H9 (cell line): ENCODE measurements around the gene ASAP3. TPM values are rescaled to one million over a fixed set of nuclear protein-coding genes. Genes with fewer than 3 reads are reported as not detected.

ENCODE experiments used
- DNase-seq: peaks from one replicate; pipeline ENCODE4 v3.0.0-alpha.2; 2017
- H2AFZ ChIP-seq: one replicate; pipeline ENCODE4 v1.6.1; 2013; ENCODE audit warnings: mild to moderate bottlenecking, low read length, control low read depth, moderate library complexity
- H2AK5ac ChIP-seq: 2 replicates; pipeline ENCODE4 v1.6.1; 2013; ENCODE audit warnings: low read length, control low read depth, mixed read lengths; ENCODE audit not compliant: insufficient read length
- H2BK120ac ChIP-seq: one replicate; pipeline ENCODE4 v1.6.1; 2013; ENCODE audit warnings: low read depth, mild to moderate bottlenecking, low read length, control low read depth, inconsistent platforms; ENCODE audit not compliant: poor library complexity, severe bottlenecking
- H2BK12ac ChIP-seq: 2 replicates; pipeline ENCODE4 v1.6.1; 2013; ENCODE audit warnings: low read length, control low read depth, mixed read lengths, low read depth; ENCODE audit not compliant: insufficient read length
- H2BK15ac ChIP-seq: 2 replicates; pipeline ENCODE4 v1.6.1; 2013; ENCODE audit warnings: low read depth, low read length, control low read depth
- H2BK20ac ChIP-seq: one replicate; pipeline ENCODE4 v1.6.1; 2013; ENCODE audit warnings: low read depth, mild to moderate bottlenecking, low read length, control low read depth, inconsistent platforms; ENCODE audit not compliant: poor library complexity, severe bottlenecking
- H2BK5ac ChIP-seq: 2 replicates; pipeline ENCODE4 v1.6.1; 2013; ENCODE audit warnings: low read length, control low read depth, mixed read lengths; ENCODE audit not compliant: insufficient read length
- H3K14ac ChIP-seq: 2 replicates; pipeline ENCODE4 v1.6.1; 2013; ENCODE audit warnings: low read length, control low read depth; ENCODE audit not compliant: insufficient read depth
- H3K18ac ChIP-seq: 2 replicates; pipeline ENCODE4 v1.6.1; 2013; ENCODE audit warnings: low read depth, mild to moderate bottlenecking, mixed read lengths, low read length, control low read depth; ENCODE audit not compliant: insufficient read length
- H3K23ac ChIP-seq: 2 replicates; pipeline ENCODE4 v1.6.1; 2013; ENCODE audit warnings: low read length, control low read depth, mixed read lengths, low read depth; ENCODE audit not compliant: insufficient read length
- H3K23me2 ChIP-seq: 2 replicates; pipeline ENCODE4 v1.6.1; 2013; ENCODE audit warnings: low read depth, mild to moderate bottlenecking, mixed read lengths, low read length, control low read depth; ENCODE audit not compliant: insufficient read length, poor library complexity, severe bottlenecking
- H3K27ac ChIP-seq: 2 replicates; pipeline ENCODE4 v1.5.1; 2013; ENCODE audit warnings: low read length, control low read depth, mixed read lengths, low read depth; ENCODE audit not compliant: insufficient read length
- H3K27me3 ChIP-seq: 2 replicates; pipeline ENCODE4 v1.6.1; 2013; ENCODE audit warnings: low read length, control low read depth, inconsistent platforms; ENCODE audit not compliant: insufficient read depth
- H3K4ac ChIP-seq: 2 replicates; pipeline ENCODE4 v1.6.1; 2013; ENCODE audit warnings: low read depth, mild to moderate bottlenecking, control low read depth, inconsistent platforms, low read length, moderate library complexity
- H3K4me1 ChIP-seq: 2 replicates; pipeline ENCODE4 v1.6.1; 2013; ENCODE audit warnings: low read length, control low read depth, inconsistent platforms; ENCODE audit not compliant: insufficient read depth
- H3K4me2 ChIP-seq: 2 replicates; pipeline ENCODE4 v1.6.1; 2013; ENCODE audit warnings: low read length, control low read depth, mixed read lengths; ENCODE audit not compliant: insufficient read length, insufficient read depth
- H3K56ac ChIP-seq: 2 replicates; pipeline ENCODE4 v1.6.1; 2013; ENCODE audit warnings: low read depth, mild to moderate bottlenecking, mixed read lengths, low read length, control low read depth; ENCODE audit not compliant: insufficient read length
- H3K79me1 ChIP-seq: 2 replicates; pipeline ENCODE4 v1.6.1; 2013; ENCODE audit warnings: low read depth, mild to moderate bottlenecking, moderate library complexity, low read length, control low read depth, inconsistent platforms; ENCODE audit not compliant: insufficient read depth, poor library complexity, severe bottlenecking
- H3K79me2 ChIP-seq: 2 replicates; pipeline ENCODE4 v1.6.1; 2013; ENCODE audit warnings: low read length, control low read depth, inconsistent platforms; ENCODE audit not compliant: insufficient read depth
- H3K9ac ChIP-seq: 2 replicates; pipeline ENCODE4 v1.6.1; 2013; ENCODE audit warnings: low read length, control low read depth, mixed read lengths; ENCODE audit not compliant: insufficient read length; ENCODE audit errors: extremely low read depth
- H3K9me3 ChIP-seq: one replicate; pipeline ENCODE4 v1.6.1; 2013; ENCODE audit warnings: low read depth, low read length, inconsistent platforms; ENCODE audit not compliant: control insufficient read depth
- H3T11ph ChIP-seq: one replicate; pipeline ENCODE4 v1.6.1; 2013; ENCODE audit warnings: mild to moderate bottlenecking, low read length, control low read depth, inconsistent platforms
- H4K20me1 ChIP-seq: one replicate; pipeline ENCODE4 v1.6.1; 2013; ENCODE audit not compliant: control insufficient read depth, insufficient read length, insufficient read depth
- H4K5ac ChIP-seq: 2 replicates; pipeline ENCODE4 v1.6.1; 2013; ENCODE audit warnings: low read depth, mild to moderate bottlenecking, mixed read lengths, low read length, control low read depth; ENCODE audit not compliant: insufficient read length
- H4K8ac ChIP-seq: replicated peaks from 2 replicates; pipeline ENCODE4 v1.6.1; 2013; ENCODE audit warnings: low read length, control low read depth, mixed read lengths, low read depth; ENCODE audit not compliant: insufficient read length
- H4K91ac ChIP-seq: 2 replicates; pipeline ENCODE4 v1.6.1; 2013; ENCODE audit warnings: low read depth, mild to moderate bottlenecking, moderate library complexity, mixed read lengths, low read length, control low read depth; ENCODE audit not compliant: insufficient read length
- H3K27ac Mint-ChIP-seq, 3 experiments: 2 replicates in 2 of 3; 3 replicates in 1 of 3; pipeline ENCODE4 v1.8.0; 2020 to 2021; ENCODE audit warnings: mixed read lengths in 3 of 3, mild to moderate bottlenecking in 1 of 3, moderate library complexity in 1 of 3
- H3K27me3 Mint-ChIP-seq: 2 replicates; pipeline ENCODE4 v1.8.0; 2021; ENCODE audit warnings: low read depth, mild to moderate bottlenecking, moderate library complexity, mixed read lengths
- H3K36me3 Mint-ChIP-seq, 3 experiments: 2 replicates in 2 of 3; 3 replicates in 1 of 3; pipeline ENCODE4 v1.8.0; 2020 to 2021; ENCODE audit warnings: low read depth in 3 of 3, mixed read lengths in 3 of 3; ENCODE audit not compliant: insufficient read depth in 1 of 3
- H3K4me1 Mint-ChIP-seq, 2 experiments: 2 replicates each; pipeline ENCODE4 v1.8.0; 2020; ENCODE audit warnings: mixed read lengths in 2 of 2
- H3K4me3 Mint-ChIP-seq, 2 experiments: 2 replicates in 1 of 2; 3 replicates in 1 of 2; pipeline ENCODE4 v1.8.0; 2020 to 2021; ENCODE audit warnings: mild to moderate bottlenecking in 2 of 2, mixed read lengths in 2 of 2, moderate library complexity in 1 of 2
- H3K9me3 Mint-ChIP-seq, 2 experiments: 2 replicates in 1 of 2; 3 replicates in 1 of 2; pipeline ENCODE4 v1.8.0; 2020; ENCODE audit warnings: mild to moderate bottlenecking in 2 of 2, mixed read lengths in 2 of 2, moderate library complexity in 1 of 2
- CTCF ChIP-seq: fragments of 200-600 bp; sonication (generic); conservative IDR thresholded peaks from 3 replicates; pipeline ENCODE4 v1.8.0; 2021; ENCODE audit warnings: antibody characterized with exemption, mild to moderate bottlenecking
- WGBS: extraction: QIAGEN DNeasy Blood & Tissue Kit; methylation state at CpG from one replicate; pipeline ENCODE4 v1.1.7; 2013; ENCODE audit warnings: missing lambda C conversion rate, low lambda C conversion rate, mixed read lengths; ENCODE audit not compliant: insufficient read length; ENCODE audit errors: extremely low coverage; 5-methylcytosine and 5-hydroxymethylcytosine counted together
- total RNA-seq: library from RNA; stranded (reverse); gene quantifications from 2 replicates; pipeline ENCODE4 v1.2.1, GENCODE V29; 2021

Gene ASAP3
- total RNA-seq, 1 experiment from 2014 or later = 26.7 TPM

DNA sequence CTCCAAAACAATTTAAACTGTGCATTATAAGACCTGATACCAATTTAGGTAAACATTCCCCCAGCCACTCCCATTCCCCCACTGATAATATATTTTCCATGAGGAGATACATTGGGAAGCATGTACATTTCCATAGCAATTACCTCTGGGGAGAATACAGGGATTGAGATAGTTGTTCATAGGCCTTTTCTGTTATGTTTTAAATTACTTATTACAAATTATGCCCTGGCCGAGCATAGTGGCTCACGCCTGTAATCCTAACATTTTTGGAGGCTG lies 4.4 kb downstream of the ASAP3 start:
- no peaks in the 10 kb centered on the region for H3K27me3 ChIP-seq
- no peak overlapping the region for H4K91ac ChIP-seq
- no peak overlapping the region for H2BK15ac ChIP-seq
- Mint-ChIP-seq H3K36me3 (peaks cover 2 to 4% (median 3%) of the 10 kb centered on the region in 3 experiments; a peak in 2 of 7 replicates), H3K9me3 (no peaks in the 10 kb centered on the region), H3K4me1 (peaks cover 16 to 27% of the 10 kb centered on the region in 2 experiments), H3K4me3 (no peak overlapping the region), H3K27me3 (peaks cover 23% of the 10 kb centered on the region), H3K27ac (no peak overlapping the region)
- no peak overlapping the region for H3K56ac ChIP-seq
- no peak overlapping the region for H2BK20ac ChIP-seq
- H3K9me3 ChIP-seq = no peaks in the 10 kb centered on the region
- H3T11ph ChIP-seq = no peak overlapping the region
- H3K9ac ChIP-seq = no peak overlapping the region
- no peak overlapping the region for H3K27ac ChIP-seq
- H3K4me2 ChIP-seq = no peak overlapping the region
- no peak for TF ChIP-seq CTCF
- no peak overlapping the region for H3K18ac ChIP-seq
- no peak overlapping the region for H2AK5ac ChIP-seq
- H3K23me2 ChIP-seq = peaks cover 9% of the 10 kb centered on the region
- no peaks in the 10 kb centered on the region for H4K20me1 ChIP-seq
- no peak overlapping the region for H4K8ac ChIP-seq
- peaks cover 9% of the 10 kb centered on the region; the same call in 1 of the 2 replicates for H3K79me2 ChIP-seq
- no peak overlapping the region for H4K5ac ChIP-seq
- no peak overlapping the region for H2BK5ac ChIP-seq
- no peak overlapping the region for H3K14ac ChIP-seq
- no peaks in the 10 kb centered on the region for H3K79me1 ChIP-seq
- no peak overlapping the region for H2BK120ac ChIP-seq
- no CpG with 5 or more reads among the region's 2 CpGs for WGBS
- H3K4ac ChIP-seq = no peak overlapping the region
- DNase-seq = no peak
- H3K4me1 ChIP-seq = no peaks in the 10 kb centered on the region
- H2BK12ac ChIP-seq = no peak overlapping the region
- H3K23ac ChIP-seq = no peak overlapping the region
- H2AFZ ChIP-seq = no peak overlapping the region
